Measurements from ENCODE around the gene ADGRG2. TPM values are rescaled to one million over a fixed set of nuclear protein-coding genes. Genes with fewer than 3 reads are reported as not detected.

The ADGRG2 gene
- total RNA-seq, 4 donors from 2014 or later = 0.11 to 0.16 TPM; not detected in 2

- no peak for TF ChIP-seq POLR2A (IDR thresholded peaks at IDR 0.05)
- TF ChIP-seq CTCF (IDR thresholded peaks at IDR 0.05 in 4 of 5, conservative IDR thresholded peaks at IDR 0.05 in 1 of 5) = no peak
- intact Hi-C loops (cut with DNase I; ENCODE audit: low total_unique reads) = no loop called here
- DNase-seq = no peak
- Histone ChIP-seq H3K36me3 (no peaks in the 10 kb centered on the region), H3K27me3 (no peaks in the 10 kb centered on the region), H3K27ac (no peak overlapping the region), H3K9me3 (no peaks in the 10 kb centered on the region), H3K4me3 (no peak overlapping the region), H3K4me1 (no peaks in the 10 kb centered on the region)
- in situ Hi-C loops (cut with MboI; ENCODE audit: low sequenced_read_pairs in 4 of 4) = no loop called here
- no peak for ATAC-seq
These were observed 58.1 kb downstream of the ADGRG2 start for GRCh38 chrX:19064175-19064574.

GRCh38 chrX:19063030-19063429 is 59.2 kb downstream of the ADGRG2 start:
- no peak for ATAC-seq
- no peak overlapping the region for H3K4me3 ChIP-seq
- H3K27ac ChIP-seq = no peak overlapping the region
- H3K36me3 ChIP-seq = no peaks in the 10 kb centered on the region
- no peak for TF ChIP-seq CTCF (IDR thresholded peaks at IDR 0.05 in 4 of 5, conservative IDR thresholded peaks at IDR 0.05 in 1 of 5)
- no peak for TF ChIP-seq POLR2A (IDR thresholded peaks at IDR 0.05)
- no peak for DNase-seq
- no peaks in the 10 kb centered on the region for H3K9me3 ChIP-seq
- intact Hi-C loops (cut with DNase I; ENCODE audit: low total_unique reads) = no loop called here
- in situ Hi-C loops (cut with MboI; ENCODE audit: low sequenced_read_pairs in 4 of 4) = no loop called here
- no peaks in the 10 kb centered on the region for H3K27me3 ChIP-seq
- H3K4me1 ChIP-seq = no peaks in the 10 kb centered on the region

GRCh38 chrX:19059067-19059466 is 63.2 kb downstream of the ADGRG2 start:
- DNase-seq (no peak), ATAC-seq (no peak)
- intact Hi-C loops (cut with DNase I; ENCODE audit: low total_unique reads) (no loop called here), in situ Hi-C loops (cut with MboI; ENCODE audit: low sequenced_read_pairs in 4 of 4) (no loop called here)
- no peaks in the 10 kb centered on the region for H3K27me3 ChIP-seq
- H3K4me1 ChIP-seq = no peaks in the 10 kb centered on the region
- no peak overlapping the region for H3K4me3 ChIP-seq
- no peak overlapping the region for H3K27ac ChIP-seq
- no peaks in the 10 kb centered on the region for H3K36me3 ChIP-seq
- TF ChIP-seq POLR2A (IDR thresholded peaks at IDR 0.05) (no peak), CTCF (IDR thresholded peaks at IDR 0.05 in 4 of 5, conservative IDR thresholded peaks at IDR 0.05 in 1 of 5) (no peak)
- no peaks in the 10 kb centered on the region for H3K9me3 ChIP-seq

- in situ Hi-C loops (cut with MboI; ENCODE audit: low sequenced_read_pairs in 4 of 4) = no loop called here
- Histone ChIP-seq H3K9me3 (no peaks in the 10 kb centered on the region), H3K4me3 (no peak overlapping the region), H3K27me3 (no peaks in the 10 kb centered on the region), H3K36me3 (no peaks in the 10 kb centered on the region), H3K4me1 (no peaks in the 10 kb centered on the region), H3K27ac (no peak overlapping the region)
- intact Hi-C loops (cut with DNase I; ENCODE audit: low total_unique reads) = no loop called here
- DNase-seq (no peak), ATAC-seq (no peak)
- TF ChIP-seq CTCF (IDR thresholded peaks at IDR 0.05 in 4 of 5, conservative IDR thresholded peaks at IDR 0.05 in 1 of 5) = no peak
- no peak for TF ChIP-seq POLR2A (IDR thresholded peaks at IDR 0.05)
These were observed 64.4 kb downstream of the ADGRG2 start for GRCh38 chrX:19057856-19058255.

- no peak overlapping the region for H3K4me3 ChIP-seq
- no peaks in the 10 kb centered on the region for H3K9me3 ChIP-seq
- ATAC-seq (no peak), DNase-seq (no peak)
- in situ Hi-C loops (cut with MboI; ENCODE audit: low sequenced_read_pairs in 4 of 4) (no loop called here), intact Hi-C loops (cut with DNase I; ENCODE audit: low total_unique reads) (no loop called here)
- no peaks in the 10 kb centered on the region for H3K27me3 ChIP-seq
- H3K4me1 ChIP-seq = no peaks in the 10 kb centered on the region
- H3K36me3 ChIP-seq = no peaks in the 10 kb centered on the region
- TF ChIP-seq POLR2A (IDR thresholded peaks at IDR 0.05) (no peak), CTCF (IDR thresholded peaks at IDR 0.05 in 4 of 5, conservative IDR thresholded peaks at IDR 0.05 in 1 of 5) (no peak)
- H3K27ac ChIP-seq = no peak overlapping the region
These were observed 73.2 kb downstream of the ADGRG2 start for GRCh38 chrX:19049110-19049509.
